Smooth muscle cell of bladder (primary cell): Measurements from ENCODE around the gene CCZ1B. TPM values are rescaled to one million over a fixed set of nuclear protein-coding genes. Genes with fewer than 3 reads are reported as not detected.

Experiments
- total RNA-seq: library from RNA; depleted of rRNA; stranded (reverse); fragments of >200 nt; gene quantifications from 2 replicates; pipeline ENCODE4 v1.2.3, GENCODE V29; 2014

Gene CCZ1B
- total RNA-seq, result 43.9 and 50.2 TPM in 2 replicates

DNA sequence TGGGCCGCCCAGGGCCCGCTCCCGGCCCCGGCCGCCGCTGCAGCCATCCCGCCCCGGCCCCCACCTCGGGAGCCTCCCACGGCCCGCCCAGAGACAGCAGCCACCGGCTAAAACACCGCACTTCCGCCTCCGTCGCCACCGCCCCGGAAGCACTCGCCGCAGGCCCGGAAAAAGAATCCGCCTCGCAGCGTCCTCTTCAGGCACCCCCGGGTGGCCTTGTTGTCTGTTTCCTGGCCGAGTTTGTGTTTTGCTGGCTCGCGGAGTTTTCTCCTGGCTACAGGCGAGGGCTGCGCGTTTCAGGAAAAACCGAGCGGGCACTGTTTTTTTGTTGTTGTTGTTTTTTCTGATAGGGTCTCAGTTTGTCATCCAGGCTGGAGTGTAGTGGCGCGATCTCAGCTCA, at the start of gene CCZ1B:
CCZ1B (minus strand) TSS at position 125 of the 400 bp plus-strand sequence; CDS start at position 47, 78 bp downstream.

DNA sequence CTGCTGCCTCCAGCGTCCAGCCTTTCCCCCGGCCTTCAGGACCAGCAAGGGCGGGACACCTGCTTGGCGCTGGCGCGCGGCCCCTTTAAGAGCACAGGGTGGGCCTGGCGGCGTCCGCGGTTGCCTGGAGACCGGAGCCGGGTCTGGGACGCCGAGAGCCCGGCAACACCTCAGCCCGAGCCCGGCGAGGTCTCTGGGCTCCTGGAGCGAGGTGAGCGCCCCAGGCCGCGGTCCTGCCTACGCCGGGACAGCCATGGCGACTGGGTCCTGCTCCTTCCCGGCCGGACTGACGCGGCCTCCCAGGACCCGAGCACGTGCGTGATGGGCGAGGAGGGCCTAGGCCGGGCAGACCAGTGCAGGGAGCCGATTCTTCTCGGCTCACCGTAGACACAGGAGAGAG, 72.1 kb downstream of the CCZ1B start, which contains the start of gene RSPH10B2:
RSPH10B2 (plus strand) TSS at position 140 of the 400 bp plus-strand sequence. CDS start 3,575 bp downstream, outside the sequence.

Other genes with a start within 250 kb of the CCZ1B start
- 71.3 and 80.6 TPM in 2 replicates for gene ZDHHC4, start 248.8 kb downstream of the CCZ1B start, total RNA-seq
- gene INTS15, start 236.3 kb downstream of the CCZ1B start, total RNA-seq, result 7.1 and 10.4 TPM in 2 replicates
- gene ZNF853, start 210.7 kb downstream of the CCZ1B start, total RNA-seq, result 0.57 and 1.8 TPM in 2 replicates
- gene ZNF316, start 189.0 kb downstream of the CCZ1B start, total RNA-seq, result 6.8 and 10.4 TPM in 2 replicates
- 14.1 and 19.8 TPM in 2 replicates for gene ZNF12, start 119.3 kb downstream of the CCZ1B start, total RNA-seq
- gene RSPH10B2, start 72.2 kb downstream of the CCZ1B start, total RNA-seq, result 0.14 and 0.37 TPM in 2 replicates